Neural progenitor cell (in vitro differentiated cells): ENCODE measurements around the gene IL17F. TPM values are rescaled to one million over a fixed set of nuclear protein-coding genes. Genes with fewer than 3 reads are reported as not detected.

ENCODE experiments used
- DNase-seq: peaks from one replicate; pipeline ENCODE4 v3.0.0-alpha.2; 2016; ENCODE audit warnings: low spot score
- H2AFZ ChIP-seq: fragments of 200-600 bp; sonication (generic); replicated peaks from 2 replicates; pipeline ENCODE4 v1.6.1; 2016; ENCODE audit warnings: antibody characterized with exemption
- H3F3A ChIP-seq: fragments of 200-600 bp; sonication (generic); 2 replicates; pipeline ENCODE4 v1.6.1; 2016; ENCODE audit warnings: antibody characterized with exemption, low read depth
- H3K27ac ChIP-seq: fragments of 200-600 bp; sonication (generic); 2 replicates; pipeline ENCODE4 v1.5.1; 2016; ENCODE audit warnings: mild to moderate bottlenecking
- H3K27me3 ChIP-seq: fragments of 200-600 bp; sonication (generic); 2 replicates; pipeline ENCODE4 v1.6.1; 2016; ENCODE audit warnings: mild to moderate bottlenecking, moderate library complexity
- H3K36me3 ChIP-seq: fragments of 200-600 bp; sonication (generic); 2 replicates; pipeline ENCODE4 v1.5.1; 2016
- H3K4me1 ChIP-seq: fragments of 200-600 bp; sonication (generic); 2 replicates; pipeline ENCODE4 v1.6.1; 2016; ENCODE audit warnings: mixed run types
- H3K4me2 ChIP-seq: fragments of 200-600 bp; sonication (generic); 2 replicates; pipeline ENCODE4 v1.6.1; 2016
- H3K4me3 ChIP-seq: fragments of 200-600 bp; sonication (generic); 2 replicates; pipeline ENCODE4 v1.5.1; 2016
- H3K79me2 ChIP-seq: fragments of 200-600 bp; sonication (generic); 2 replicates; pipeline ENCODE4 v1.6.1; 2016; ENCODE audit warnings: low read depth
- H3K9ac ChIP-seq: fragments of 200-600 bp; sonication (generic); 2 replicates; pipeline ENCODE4 v1.6.1; 2016
- H3K9me3 ChIP-seq: fragments of 200-600 bp; sonication (generic); 2 replicates; pipeline ENCODE4 v1.5.1; 2016; ENCODE audit warnings: low read depth
- H4K20me1 ChIP-seq: fragments of 200-600 bp; sonication (generic); 2 replicates; pipeline ENCODE4 v1.6.1; 2016; ENCODE audit warnings: low read depth
- H3K27ac Mint-ChIP-seq: 3 replicates; pipeline ENCODE4 v1.8.0; 2021; ENCODE audit warnings: mixed read lengths
- H3K27me3 Mint-ChIP-seq: 2 replicates; pipeline ENCODE4 v1.8.0; 2022; ENCODE audit warnings: low read depth, mild to moderate bottlenecking, inconsistent platforms, moderate library complexity, mixed read lengths; ENCODE audit not compliant: insufficient read depth
- H3K36me3 Mint-ChIP-seq: 3 replicates; pipeline ENCODE4 v1.8.0; 2021; ENCODE audit warnings: mixed read lengths
- H3K4me1 Mint-ChIP-seq: 3 replicates; pipeline ENCODE4 v1.8.0; 2021; ENCODE audit warnings: mixed read lengths
- H3K4me3 Mint-ChIP-seq: 3 replicates; pipeline ENCODE4 v1.8.0; 2021; ENCODE audit warnings: mild to moderate bottlenecking, moderate library complexity, mixed read lengths
- H3K9me3 Mint-ChIP-seq: 3 replicates; pipeline ENCODE4 v1.8.0; 2020; ENCODE audit warnings: mixed read lengths
- CTCF ChIP-seq: fragments of 200-600 bp; sonication (generic); IDR thresholded peaks from 2 replicates; pipeline ENCODE4 v1.5.1; 2017; ENCODE audit warnings: antibody characterized with exemption, mild to moderate bottlenecking
- EZH2 ChIP-seq: fragments of 200-600 bp; sonication (generic); IDR thresholded peaks from 2 replicates; pipeline ENCODE4 v1.6.1; 2017; ENCODE audit warnings: antibody characterized with exemption, mild to moderate bottlenecking, moderate library complexity
- EZH2phosphoT487 ChIP-seq: fragments of 200-600 bp; sonication (generic); IDR thresholded peaks from 2 replicates; pipeline ENCODE4 v1.6.1; 2017; ENCODE audit warnings: antibody characterized with exemption
- total RNA-seq: library from RNA; depleted of rRNA; stranded (reverse); fragments of >200 nt; gene quantifications from 2 replicates; pipeline ENCODE4 v1.2.3, GENCODE V29; 2015; ENCODE audit warnings: low replicate concordance

Gene IL17F
- total RNA-seq, 1 donor from 2014 or later = not detected

- H3K27me3 Mint-ChIP-seq = peaks cover 2% of the 10 kb centered on the region
- Histone ChIP-seq H3K4me1 (no peaks in the 10 kb centered on the region), H3K27ac (no peak overlapping the region), H3K27me3 (no peaks in the 10 kb centered on the region), H3K79me2 (no peaks in the 10 kb centered on the region), H3K9ac (no peak overlapping the region), H4K20me1 (peaks cover 13% of the 10 kb centered on the region), H3K36me3 (peaks cover 8% of the 10 kb centered on the region), H3K4me3 (no peak overlapping the region), H3K4me2 (no peak overlapping the region), H2AFZ (no peak overlapping the region), H3K9me3 (no peaks in the 10 kb centered on the region), H3F3A (peaks cover 58% of the 10 kb centered on the region)
- peaks cover 41% of the 10 kb centered on the region for H3K36me3 Mint-ChIP-seq
- DNase-seq = no peak
- H3K4me3 Mint-ChIP-seq = no peak overlapping the region
- H3K4me1 Mint-ChIP-seq = peaks cover 4% of the 10 kb centered on the region
- peak overlapping the region; percentile 34 for H3K27ac Mint-ChIP-seq
- TF ChIP-seq CTCF = no peak
- H3K9me3 Mint-ChIP-seq = no peaks in the 10 kb centered on the region
Measured at GRCh38 chr6:52262620-52263344, 18.5 kb upstream of the IL17F start.

- peaks cover 30% of the 10 kb centered on the region for H3K36me3 Mint-ChIP-seq
- Histone ChIP-seq H3K4me3 (no peak overlapping the region), H3K4me2 (no peak overlapping the region), H3K4me1 (no peaks in the 10 kb centered on the region), H3K36me3 (peaks cover 7% of the 10 kb centered on the region), H3K27ac (no peak overlapping the region), H3K9me3 (no peaks in the 10 kb centered on the region), H3K9ac (no peak overlapping the region), H3K79me2 (no peaks in the 10 kb centered on the region), H4K20me1 (peaks cover 12% of the 10 kb centered on the region), H3F3A (peaks cover 51% of the 10 kb centered on the region), H3K27me3 (no peaks in the 10 kb centered on the region), H2AFZ (no peak overlapping the region)
- no peak overlapping the region for H3K4me3 Mint-ChIP-seq
- H3K27me3 Mint-ChIP-seq = peaks cover 2% of the 10 kb centered on the region
- TF ChIP-seq EZH2 (no peak), CTCF (no peak), EZH2phosphoT487 (no peak)
- no peak for DNase-seq
- H3K4me1 Mint-ChIP-seq = peaks cover 4% of the 10 kb centered on the region
- no peaks in the 10 kb centered on the region for H3K9me3 Mint-ChIP-seq
- no peak overlapping the region for H3K27ac Mint-ChIP-seq
Measured at GRCh38 chr6:52261229-52261628, 16.9 kb upstream of the IL17F start.

- H3K27ac Mint-ChIP-seq = no peak overlapping the region
- H3K9ac ChIP-seq = no peak overlapping the region
Measured at GRCh38 chr6:52260634-52261033, 16.3 kb upstream of the IL17F start.

More at GRCh38 chr6:52260634-52261033, 16.3 kb upstream of the IL17F start:
- Histone ChIP-seq H3F3A (peaks cover 45% of the 10 kb centered on the region), H3K79me2 (no peaks in the 10 kb centered on the region), H3K4me3 (no peak overlapping the region), H4K20me1 (peaks cover 11% of the 10 kb centered on the region), H3K4me2 (no peak overlapping the region), H3K27me3 (no peaks in the 10 kb centered on the region), H2AFZ (no peak overlapping the region), H3K27ac (no peak overlapping the region), H3K36me3 (peaks cover 5% of the 10 kb centered on the region), H3K9me3 (no peaks in the 10 kb centered on the region), H3K4me1 (no peaks in the 10 kb centered on the region)
- Mint-ChIP-seq H3K36me3 (peaks cover 27% of the 10 kb centered on the region), H3K4me1 (peaks cover 4% of the 10 kb centered on the region), H3K9me3 (no peaks in the 10 kb centered on the region), H3K4me3 (no peak overlapping the region), H3K27me3 (peaks cover 2% of the 10 kb centered on the region)
- TF ChIP-seq EZH2 (no peak), EZH2phosphoT487 (no peak), CTCF (no peak)
- no peak for DNase-seq
